Amniotic epithelial cell (primary cell): ENCODE results near the gene ZNF791.
"Not testable (repeated sequence)": the region's sequence is repeated elsewhere in the genome, so short reads cannot be mapped to it uniquely, and the experiment has no call there.

Experiments used
- DNase-seq: peaks from one replicate; pipeline ENCODE4 v3.0.0-alpha.2; 2010; ENCODE audit warnings: low read depth

ZNF791 gene

DNA sequence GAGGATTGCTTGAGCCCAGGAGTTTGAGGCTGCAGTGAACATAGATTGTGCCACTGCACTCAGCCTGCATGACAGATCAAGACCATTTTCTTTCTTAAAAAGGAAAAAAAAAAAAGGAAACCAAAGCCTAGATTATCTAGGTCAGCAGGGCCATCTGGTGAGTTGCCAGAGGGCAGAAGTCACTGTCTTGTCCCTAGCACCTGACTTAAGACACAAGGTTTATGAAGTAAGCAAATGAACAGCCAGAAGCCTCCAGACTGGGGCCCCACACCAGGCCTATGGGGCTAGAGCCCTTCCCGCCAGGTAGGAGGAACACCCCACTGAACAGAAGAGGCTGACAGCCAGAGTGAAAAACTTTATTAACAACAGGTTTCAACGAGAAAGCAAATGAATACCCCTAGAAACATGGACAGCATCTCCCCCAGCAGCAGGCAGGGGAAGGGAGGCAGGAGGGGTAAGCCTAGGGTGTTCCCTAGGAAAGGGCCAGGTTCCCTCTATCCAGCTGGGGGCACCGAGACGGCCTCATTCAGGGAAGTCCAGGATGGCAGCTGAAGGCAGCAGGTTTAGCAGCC is 57.1 kb downstream of the ZNF791 start:
- DNase-seq: no peak

DNA sequence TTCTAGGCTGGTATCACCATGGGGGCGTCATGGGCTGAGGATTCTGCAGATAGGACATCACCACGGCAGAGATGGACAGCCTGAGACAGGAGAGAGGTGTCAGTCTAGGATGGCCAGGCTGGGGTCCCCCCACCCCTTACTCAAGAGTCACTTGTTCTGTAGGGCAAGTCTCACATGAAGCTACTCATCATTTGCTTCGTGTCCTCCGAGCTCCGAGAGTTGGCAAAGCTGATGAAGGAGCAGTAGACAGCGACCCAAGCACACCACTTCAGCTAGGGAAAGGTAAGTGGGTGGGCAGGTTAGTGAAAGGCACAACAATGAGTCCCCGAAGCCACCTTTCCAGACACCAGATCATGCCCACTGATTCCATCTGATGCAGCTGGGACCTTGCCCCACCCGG is 57.6 kb downstream of the ZNF791 start:
- DNase-seq: no peak

DNA sequence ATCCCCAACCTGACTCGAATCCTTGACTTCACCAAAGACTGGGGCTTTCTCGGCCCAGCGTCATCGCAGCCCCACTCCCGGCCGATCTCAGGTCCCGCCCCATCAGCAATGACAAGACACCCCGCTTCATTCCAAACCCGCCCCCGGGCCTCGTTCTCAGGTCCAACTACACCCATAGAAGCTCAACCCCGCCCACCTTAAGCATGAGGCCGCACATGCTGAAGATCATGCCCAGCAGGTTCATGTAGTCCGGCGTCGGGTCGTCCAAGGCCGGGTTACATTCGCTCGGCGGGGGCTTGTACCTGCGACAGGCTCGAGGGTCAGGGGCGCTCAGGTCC is 58.2 kb downstream of the ZNF791 start:
- peak; percentile 68 for DNase-seq

DNA sequence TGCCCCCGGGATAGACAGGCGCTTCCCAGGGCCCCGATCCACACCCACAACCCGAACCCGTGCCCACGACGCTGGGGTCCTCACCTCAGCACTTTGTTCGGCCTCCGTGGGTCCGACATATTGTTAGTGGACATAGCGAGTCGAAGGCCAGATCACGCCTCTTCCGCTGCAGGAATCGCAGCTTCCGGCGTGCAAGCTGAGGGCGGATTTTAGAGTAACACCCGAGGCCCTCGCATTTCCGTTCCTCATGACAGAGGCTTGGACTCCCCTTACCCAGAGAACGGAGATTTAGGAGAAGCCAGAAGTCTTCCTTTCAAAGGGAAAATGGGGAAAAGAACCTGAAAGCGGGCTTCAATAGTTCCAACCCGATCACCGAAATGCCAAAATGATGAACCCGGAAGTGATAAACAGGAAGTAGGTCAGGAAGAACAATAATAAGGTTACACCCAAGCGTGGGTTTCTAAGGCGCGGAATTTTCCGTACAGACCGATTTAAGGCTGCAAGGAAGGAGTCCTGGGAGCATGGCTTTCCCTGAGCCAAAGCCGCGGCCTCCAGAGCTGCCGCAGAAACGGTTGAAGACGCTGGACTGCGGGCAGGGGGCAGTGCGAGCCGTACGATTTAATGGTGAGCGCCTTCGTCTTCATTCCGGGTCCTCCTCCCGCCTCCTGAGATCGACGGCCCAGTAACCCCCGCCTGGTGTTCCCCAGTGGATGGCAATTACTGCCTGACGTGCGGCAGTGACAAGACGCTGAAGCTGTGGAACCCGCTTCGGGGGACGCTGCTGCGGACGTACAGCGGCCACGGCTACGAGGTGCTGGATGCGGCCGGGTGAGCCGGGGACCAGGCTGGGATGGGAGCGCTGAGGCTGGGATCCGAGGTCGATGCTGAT is 58.8 kb downstream of the ZNF791 start:
- peak; percentile 84 for DNase-seq

DNA sequence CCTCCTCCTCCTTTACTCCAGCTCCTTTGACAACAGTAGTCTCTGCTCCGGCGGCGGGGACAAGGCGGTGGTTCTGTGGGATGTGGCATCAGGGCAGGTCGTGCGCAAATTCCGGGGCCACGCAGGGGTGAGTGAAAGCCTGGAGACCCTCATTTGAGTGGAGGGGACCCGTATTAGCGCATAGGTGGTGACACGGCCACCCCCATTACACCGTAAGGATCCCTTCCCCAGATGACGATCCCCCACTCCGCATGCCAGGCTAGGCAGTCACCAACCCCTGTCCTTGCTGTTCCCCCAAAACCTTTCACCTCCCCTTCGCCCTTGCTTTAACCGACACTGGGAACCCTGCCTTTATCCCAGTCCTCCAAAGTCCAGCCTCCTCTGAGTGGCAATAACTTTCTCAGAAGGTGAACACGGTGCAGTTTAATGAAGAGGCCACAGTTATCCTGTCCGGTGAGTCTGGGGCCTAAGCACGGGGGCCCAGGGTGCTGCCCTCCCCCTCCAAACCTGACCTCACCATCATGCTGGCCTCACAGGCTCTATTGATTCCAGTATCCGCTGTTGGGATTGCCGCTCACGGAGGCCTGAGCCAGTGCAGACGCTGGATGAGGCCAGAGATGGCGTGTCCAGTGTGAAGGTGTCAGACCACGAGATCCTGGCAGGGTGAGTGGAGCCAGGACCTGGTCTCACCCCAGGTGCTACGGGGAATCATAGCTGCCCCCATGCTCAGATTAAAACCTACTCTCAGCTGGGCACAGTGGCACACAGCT is 59.6 kb downstream of the ZNF791 start:
- DNase-seq: no peak

DNA sequence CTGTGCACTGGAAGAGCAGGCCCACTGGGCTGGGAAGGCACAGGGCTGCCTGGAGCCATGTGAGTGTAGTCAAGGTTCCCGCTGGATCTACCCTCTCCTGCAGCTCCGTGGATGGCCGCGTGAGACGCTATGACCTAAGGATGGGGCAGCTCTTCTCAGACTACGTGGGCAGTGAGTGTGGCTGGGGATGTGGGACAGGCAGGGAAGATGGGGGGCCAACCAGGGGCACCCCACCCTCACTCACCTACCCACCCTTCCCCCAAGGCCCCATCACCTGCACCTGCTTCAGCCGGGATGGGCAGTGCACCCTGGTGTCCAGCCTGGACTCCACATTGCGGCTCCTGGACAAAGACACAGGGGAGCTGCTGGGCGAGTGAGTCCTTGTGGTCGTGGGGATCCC is 62.0 kb downstream of the ZNF791 start:
- no peak for DNase-seq

DNA sequence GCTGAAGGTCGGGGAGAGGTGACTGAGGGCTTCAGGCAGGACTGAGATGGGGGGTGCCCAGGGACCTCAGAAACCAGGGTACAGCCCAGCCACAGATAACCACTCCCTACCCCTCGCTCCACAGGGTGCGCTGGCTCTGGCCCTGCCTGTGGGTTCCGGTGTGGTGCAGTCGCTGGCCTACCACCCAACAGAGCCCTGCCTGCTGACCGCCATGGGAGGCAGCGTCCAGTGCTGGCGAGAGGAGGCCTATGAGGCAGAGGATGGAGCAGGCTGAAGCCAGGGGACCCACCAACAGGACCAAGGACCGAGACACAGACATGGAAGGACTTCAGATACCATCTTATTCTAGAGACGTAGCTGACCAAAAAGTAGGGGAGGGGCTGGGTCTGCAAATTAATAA is 64.7 kb downstream of the ZNF791 start:
- no peak for DNase-seq

DNA sequence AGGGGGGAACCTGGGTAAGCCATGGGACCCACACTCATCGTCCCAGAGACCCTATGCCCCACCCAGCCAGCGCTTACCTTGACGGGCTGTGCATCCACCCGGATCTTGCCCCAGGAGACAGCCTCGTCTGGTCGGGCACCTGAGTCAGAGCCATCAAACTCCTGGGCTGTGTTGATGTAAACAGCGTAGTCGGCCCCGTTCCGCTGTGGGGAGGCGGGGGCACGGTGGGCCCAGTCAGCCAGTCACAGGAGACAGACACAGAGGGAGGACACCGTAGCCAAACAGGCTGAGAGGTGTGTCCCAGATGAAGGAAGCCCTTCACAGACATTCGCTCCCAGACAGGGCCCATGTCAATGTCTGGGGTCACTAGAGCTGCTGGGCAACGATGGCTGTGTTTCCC is 65.2 kb downstream of the ZNF791 start:
- DNase-seq: no peak

DNA sequence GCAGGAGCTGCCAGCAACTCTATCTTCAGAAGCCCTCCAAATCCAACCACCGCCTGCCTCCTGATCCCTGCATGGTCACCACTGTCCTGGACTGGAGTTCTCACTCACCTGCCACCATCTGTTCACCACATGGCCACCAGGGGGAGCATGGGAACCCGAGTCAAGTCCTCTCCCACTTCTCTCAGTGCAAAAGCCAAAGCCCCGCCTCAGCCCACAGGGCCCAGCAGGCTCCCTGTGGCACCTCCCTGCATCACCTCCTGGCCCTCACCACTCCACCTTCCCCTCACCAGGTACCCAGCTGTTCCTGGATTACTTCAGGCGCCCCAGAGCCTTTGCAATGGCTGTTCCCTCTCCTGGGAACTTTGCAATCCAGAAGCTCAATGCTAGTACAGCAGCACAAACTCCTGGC is 65.7 kb downstream of the ZNF791 start:
- DNase-seq: peak; percentile 57

DNA sequence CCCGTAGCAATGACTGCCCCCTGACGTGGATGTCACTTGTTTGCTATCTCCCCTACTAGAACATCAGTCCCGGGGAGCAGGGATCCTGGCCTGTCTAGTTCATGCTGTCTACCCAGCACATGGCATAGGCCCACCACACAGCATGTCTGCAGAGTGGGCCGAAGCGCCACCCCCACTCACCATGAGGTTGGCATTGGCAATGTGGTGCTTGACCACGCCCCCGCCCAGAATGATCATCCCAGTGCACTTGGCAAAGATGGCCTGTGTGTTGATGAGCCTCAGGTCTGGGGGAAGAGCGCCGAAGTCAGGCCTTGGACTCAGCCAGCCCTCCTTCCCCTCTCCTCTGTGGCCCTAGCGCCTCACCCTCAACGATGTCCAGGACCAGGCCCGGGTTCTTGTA is 66.2 kb downstream of the ZNF791 start:
- no peak for DNase-seq

DNA sequence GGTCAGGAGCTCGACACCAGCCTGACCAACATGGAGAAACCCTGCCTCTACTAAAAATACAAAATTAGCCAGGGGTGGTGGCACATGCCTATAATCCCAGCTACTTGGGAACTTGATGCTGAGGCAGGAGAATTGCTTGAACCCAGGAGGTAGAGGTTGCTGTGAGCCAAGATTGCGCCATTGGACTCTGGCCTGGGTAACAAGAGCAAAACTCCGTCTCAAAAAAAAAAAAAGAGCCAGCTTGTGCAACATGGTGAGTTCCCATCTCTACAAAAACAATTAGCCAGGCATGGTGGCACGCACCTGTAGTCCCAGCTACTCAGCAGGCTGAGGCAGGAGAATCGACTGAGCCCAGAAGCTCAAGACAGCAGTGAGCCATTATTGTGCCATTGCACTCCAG is 67.3 kb downstream of the ZNF791 start:
- DNase-seq: not testable (repeated sequence)

DNA sequence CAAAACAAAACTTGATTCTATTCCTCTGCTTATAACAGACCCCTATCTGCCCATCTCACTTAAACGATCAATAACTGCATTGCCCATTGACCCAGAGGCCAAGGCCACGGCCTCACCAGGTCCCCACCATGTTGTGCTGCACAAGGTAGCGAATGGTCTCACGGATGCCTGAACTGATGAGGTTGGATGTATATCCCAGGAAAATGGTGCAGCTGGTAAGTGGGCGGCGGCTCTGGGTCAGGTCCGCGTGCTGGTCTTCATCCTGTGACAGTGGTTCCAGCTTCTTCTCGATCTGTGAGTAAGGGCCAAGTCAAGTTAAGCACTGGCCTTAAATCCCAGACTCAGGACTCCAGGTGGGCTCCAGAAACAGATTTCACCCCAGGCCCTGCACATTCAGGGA is 69.3 kb downstream of the ZNF791 start:
- DNase-seq: no peak

DNA sequence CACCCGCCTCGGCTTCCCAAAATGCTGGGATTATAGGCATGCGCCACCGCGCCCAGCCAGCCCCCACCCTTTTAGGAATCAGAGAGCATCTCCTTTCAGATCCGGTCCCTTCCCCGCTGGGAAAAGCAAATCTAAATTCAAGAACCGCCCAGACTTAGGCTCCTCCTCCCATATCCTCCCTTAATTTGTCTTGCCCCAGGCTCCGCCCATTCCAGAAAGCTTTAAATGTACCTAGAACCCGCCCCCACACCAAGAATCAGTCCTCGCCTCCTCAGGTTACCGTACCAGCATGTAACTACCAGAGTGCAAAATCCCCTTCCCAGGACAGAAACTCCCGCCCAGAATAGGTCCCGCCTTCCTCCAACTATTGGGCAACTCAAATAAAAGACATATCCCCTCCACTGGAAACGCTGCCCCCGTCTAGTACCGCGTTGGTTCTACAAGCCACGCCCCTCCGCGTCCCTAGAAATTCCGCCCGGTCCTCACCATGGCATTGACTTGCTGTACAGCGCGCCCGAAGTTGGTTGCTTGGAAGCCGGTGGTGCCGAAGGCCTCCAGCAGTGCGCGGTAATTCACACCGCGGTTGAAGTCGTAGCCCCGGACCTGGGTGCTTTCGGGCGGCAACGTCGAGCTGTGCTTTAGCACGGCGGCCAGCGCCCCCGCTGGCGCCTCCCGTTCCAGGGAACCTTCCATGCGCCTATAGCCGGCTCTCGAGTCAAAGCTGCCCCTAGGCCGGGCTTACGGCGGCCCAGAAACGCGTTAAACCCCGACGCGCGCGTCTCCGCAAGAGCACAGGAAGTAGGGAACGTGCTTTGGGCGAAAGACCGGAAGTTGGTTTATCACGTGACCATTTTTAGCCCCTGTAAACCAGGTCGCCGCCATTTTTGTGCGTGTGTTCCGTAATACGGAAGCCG is 70.6 kb downstream of the ZNF791 start, which contains the start of gene DHPS:
DHPS (minus strand) TSS at position 807 of the 914 bp plus-strand sequence; CDS start at position 693, 114 bp downstream.
- peak; percentile 98 for DNase-seq
